ENCODE measurements around the gene C19orf38.

- TF ChIP-seq RFX5 (IDR thresholded peaks at IDR 0.05; ENCODE audit: low read depth, low read length) (no peak), CTCF (conservative IDR thresholded peaks at IDR 0.05; ENCODE audit: low read depth, low read length) (no peak), MAZ (IDR thresholded peaks at IDR 0.05; ENCODE audit: borderline replicate concordance, low read depth, low read length) (no peak), POLR2A (IDR thresholded peaks at IDR 0.05; ENCODE audit: low read depth, low read length) (no peak)
These were observed 37.3 kb downstream of the C19orf38 start for GRCh38 chr19:10885201-10886169.

All from IMR-90 (cell line).